DMS153 treated with DMSO at 0.1 percent for 48 hours (cell line): ENCODE measurements around the gene PRDM4.
"Not testable (repeated sequence)": the region's sequence is repeated elsewhere in the genome, so short reads cannot be mapped to it uniquely, and the experiment has no call there.

Experiments used
- DNase-seq: peaks from one replicate; lab custom pipeline; 2025; ENCODE audit not compliant: unreplicated experiment; lab: John Stamatoyannopoulos, UW

The PRDM4 gene

DNA sequence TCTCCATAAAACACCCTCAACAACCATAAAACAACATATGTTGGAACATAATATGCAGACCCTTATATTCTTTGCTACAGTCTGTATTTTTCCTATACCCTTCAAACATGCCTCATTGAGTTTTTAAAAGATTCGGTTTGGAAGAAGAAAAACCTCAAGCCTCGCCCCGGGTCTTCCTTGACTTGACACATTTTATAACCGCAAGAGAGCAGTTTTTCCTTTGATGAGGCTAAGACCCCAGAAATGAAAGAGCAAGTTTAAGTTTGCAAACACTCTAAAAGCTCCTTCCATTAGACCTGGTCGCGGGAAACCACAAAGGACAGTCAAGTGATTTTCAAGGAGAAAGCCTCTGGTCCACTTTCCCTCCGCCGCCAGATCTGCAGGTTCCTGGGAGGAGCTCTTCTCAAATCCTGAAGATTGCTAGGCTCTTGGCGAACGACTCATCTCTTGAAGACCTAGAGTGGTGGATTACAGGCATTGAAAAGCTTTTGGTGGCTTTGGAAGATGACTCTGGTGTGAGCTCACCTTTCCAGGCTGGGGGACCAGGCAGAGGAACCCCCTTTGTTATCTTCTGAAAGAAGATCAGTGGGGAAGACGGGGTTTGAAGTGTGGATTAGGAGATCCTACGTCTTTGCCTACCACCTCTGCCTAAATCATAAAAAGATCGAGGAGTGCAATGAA is 13.6 kb upstream of the PRDM4 start, which contains the start of gene ASCL4:
Gene ASCL4 (plus strand): TSS at position 356 of the 681 bp plus-strand sequence. CDS start 515 bp downstream, outside the sequence.
- DNase-seq = no peak

GRCh38 chr12:107767466-107767865 is 6.5 kb upstream of the PRDM4 start:
- no peak for DNase-seq

DNA sequence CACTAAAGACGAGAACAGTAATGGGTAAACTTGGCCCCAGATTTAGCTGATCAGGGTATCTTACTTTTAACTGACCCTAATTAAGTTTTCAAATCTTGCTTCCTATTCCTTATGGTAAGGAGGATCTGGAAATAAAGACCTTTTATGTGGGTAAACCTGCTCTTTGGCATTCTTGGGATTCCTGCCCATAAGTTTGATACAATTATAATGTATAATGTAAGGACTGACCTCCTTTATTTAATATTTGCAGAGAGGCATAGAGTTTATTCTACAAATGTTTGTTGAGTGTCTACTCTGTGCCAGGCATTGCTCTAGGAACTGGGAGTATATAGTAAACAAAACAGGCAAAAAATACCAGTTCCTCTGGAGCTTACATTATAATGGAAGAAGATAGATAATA is 4.4 kb upstream of the PRDM4 start:
- DNase-seq = no peak

DNA sequence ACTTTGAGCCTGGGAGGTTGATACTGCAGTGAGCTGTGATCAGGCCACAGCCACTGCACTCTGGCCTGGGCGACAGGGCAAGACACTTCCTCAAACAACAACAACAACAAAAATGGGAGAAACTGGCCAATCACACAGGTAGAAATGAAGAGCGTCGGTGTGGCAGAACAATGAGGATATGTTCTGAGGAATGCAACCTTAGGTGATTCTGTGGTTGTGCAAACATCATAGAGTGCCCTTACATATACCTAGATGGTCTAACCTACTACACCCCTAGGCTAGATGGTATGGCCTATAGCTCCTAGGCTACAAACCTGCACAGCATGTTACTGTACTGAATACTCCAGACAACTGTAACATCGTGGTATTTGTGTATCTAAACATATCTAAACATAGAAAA is 3.7 kb upstream of the PRDM4 start:
- no peak for DNase-seq

GRCh38 chr12:107762874-107763273 is 1.9 kb upstream of the PRDM4 start:
- DNase-seq = no peak

DNA sequence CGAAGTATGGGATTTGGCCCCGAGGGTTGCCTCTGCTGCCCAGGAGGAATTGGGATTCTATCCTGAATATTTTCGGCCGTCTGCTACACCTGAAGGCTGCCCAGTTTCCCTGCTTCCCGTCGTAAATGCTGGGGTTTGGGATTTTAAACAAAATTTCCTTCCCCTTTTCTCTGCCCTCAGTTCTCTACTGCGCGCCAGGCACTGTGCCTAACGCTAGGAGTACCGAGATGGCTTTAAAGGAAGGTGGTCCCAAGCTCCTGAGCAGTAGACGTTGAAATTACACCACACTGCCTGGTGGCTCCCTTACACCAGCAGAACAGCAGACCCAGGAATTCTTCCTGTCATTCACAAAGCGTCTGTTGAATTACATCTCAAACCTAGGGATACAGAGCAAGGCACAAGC is 566 bp upstream of the PRDM4 start:
- DNase-seq = no peak

- DNase-seq = no peak
Observed at GRCh38 chr12:107760207-107760808, 629 bp downstream of the PRDM4 start.

- peak; percentile 4 for DNase-seq
Observed at GRCh38 chr12:107759410-107759809, 1.5 kb downstream of the PRDM4 start.

- DNase-seq = no peak
Observed at GRCh38 chr12:107749083-107749482, 11.9 kb downstream of the PRDM4 start.

DNA sequence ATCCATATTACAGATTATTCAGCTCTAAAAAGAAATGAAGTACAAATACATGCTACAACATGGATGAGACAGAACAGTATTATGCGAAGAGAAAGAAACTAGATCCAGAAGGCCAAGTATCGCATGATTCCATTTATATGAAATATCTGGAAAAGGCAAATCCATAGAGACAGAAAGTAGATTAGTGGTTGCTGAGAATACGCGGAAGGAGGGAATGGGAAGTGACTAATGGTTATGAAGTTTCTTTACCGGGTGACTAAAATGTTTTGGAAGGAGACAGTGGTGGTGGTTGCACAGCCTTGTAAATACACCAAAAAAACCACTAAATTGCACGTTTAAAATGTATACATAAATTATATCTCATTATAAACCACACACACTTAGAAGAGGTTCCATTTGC is 12.5 kb downstream of the PRDM4 start:
- DNase-seq = no peak

GRCh38 chr12:107736914-107737313 is 24.0 kb downstream of the PRDM4 start:
- DNase-seq = no peak

- no peak for DNase-seq
Observed at GRCh38 chr12:107735763-107736162, 25.2 kb downstream of the PRDM4 start.

- no peak for DNase-seq
Observed at GRCh38 chr12:107734139-107734538, 26.8 kb downstream of the PRDM4 start.

GRCh38 chr12:107732365-107732764 is 28.6 kb downstream of the PRDM4 start:
- no peak for DNase-seq

DNA sequence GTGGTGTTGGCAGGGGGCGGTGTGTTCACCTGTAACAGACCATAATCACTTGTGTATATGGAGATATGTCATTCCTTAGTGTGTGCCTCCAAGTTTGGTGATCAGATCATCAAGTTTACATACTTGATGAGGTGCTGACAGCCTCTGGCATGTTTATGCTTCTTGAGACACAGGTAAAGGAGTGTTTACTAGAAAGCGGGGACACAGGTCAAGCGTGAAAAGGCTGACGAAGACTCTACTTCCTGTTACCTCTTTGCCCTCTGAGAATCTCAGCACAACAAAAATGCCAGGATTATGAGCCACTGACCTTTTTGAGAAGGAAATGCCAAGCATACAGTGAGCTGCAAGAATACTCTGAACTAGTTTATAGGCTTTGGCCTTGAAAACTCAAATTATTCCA is 29.6 kb downstream of the PRDM4 start:
- DNase-seq = no peak

DNA sequence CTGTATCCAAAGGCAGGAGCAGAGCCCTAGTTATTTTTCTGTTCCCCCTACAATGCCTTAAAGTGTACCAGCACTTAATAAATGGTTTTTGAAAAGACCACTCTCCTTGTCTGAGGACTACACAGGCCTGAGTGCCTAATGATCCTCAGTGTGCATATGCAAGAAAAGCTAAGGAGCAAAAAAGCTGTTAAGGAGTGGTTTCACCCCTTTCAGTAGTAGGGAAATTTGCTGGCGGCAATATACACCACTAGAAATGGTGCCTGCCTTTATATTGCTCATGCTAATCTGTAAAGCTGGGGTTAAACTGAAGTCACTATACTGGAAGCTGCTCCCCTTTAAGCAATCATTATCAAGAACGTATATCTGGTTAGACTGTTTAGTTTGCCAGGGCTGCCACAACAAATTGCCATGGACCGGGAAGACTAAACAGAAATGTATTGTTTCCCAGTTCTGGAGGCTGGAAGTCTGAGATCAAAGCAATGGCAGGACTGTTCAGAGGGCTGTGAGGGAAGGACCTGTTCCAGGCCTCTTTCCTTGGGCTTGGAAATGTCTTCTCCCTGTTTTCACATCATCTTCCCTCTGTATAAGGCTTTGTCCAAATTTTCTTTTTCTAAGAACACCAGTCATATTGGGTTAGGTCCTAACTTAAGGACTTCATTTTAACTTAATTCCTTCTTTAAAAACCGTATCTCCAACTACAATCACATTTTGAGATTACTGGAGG is 30.2 kb downstream of the PRDM4 start:
- DNase-seq = no peak

DNA sequence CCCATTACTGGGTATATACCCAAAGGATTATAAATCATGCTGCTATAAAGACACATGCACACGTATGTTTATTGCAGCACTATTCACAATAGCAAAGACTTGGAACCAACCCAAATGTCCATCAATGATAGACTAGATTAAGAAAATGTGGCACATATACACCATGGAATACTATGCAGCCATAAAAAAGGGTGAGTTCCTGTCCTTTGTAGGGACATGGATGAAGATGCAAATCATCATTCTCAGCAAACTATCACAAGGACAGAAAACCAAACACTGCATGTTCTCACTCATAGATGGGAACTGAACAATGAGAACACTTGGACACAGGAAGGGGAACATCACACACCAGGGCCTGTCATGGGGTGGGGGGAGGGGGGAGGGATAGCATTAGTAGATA is 33.2 kb downstream of the PRDM4 start:
- DNase-seq = not testable (repeated sequence)

GRCh38 chr12:107727327-107727726 is 33.6 kb downstream of the PRDM4 start:
- not testable (repeated sequence) for DNase-seq

DNA sequence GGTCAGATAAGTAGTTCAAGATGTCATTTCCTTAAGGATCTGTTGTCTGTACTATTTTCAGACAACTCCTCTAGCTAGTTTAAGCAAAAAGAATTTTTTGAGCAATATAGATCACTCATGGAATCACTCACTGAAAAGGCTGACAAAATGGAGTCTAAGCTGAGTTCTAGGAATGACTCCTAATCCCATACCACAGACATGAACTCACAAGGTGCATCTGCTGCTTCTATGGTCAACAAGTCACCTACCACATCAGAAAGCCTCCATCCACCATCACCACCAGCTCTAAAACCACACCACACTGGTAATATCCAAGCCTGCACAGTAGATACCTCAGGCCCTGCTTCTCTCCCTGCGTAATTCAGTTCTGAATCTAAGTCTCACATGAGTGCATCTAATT is 42.3 kb downstream of the PRDM4 start:
- no peak for DNase-seq

DNA sequence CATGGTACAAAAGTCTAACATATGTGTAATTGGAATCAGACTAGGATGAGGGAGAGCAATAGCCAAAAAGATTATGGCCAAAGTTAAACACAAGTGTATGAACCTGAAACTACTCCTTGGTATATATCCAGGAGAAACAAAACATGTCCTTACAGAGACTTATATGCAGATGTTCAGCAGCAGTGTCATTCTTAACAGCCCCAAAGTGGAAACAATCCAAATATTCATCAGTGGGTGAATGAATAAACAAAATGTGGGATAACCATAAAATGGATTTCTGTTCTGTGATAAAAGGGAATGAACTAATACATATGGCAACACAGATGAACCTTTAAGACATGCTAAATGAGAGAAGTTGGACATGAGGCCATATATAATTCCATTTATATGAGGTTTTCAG is 45.2 kb downstream of the PRDM4 start:
- no peak for DNase-seq

GRCh38 chr12:107705522-107705921 is 55.4 kb downstream of the PRDM4 start:
- not testable (repeated sequence) for DNase-seq

DNA sequence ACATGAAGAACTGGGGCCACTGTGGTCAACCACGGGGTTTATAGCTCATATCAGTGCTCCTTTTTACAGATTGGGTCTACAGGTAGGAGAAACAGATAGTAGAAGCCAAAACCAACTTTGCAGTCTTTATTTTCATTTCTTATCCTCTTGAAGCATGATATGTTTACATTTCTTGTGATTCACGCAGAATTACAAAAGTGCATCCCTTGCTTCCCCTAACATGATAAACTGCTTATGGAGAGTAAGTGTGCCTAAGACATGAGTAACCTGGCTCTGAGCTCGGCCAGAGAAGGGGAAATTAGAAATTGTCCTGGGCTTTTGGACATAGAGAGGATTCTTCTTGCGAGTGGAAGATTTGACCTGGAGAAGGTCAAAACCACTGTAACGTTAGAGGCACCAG is 56.9 kb downstream of the PRDM4 start:
- DNase-seq = no peak
